GM12891 (cell line): ENCODE results near the gene MYO5B.

Experiments used
- DNase-seq: peaks from one replicate; pipeline ENCODE4 v3.0.0; 2011; ENCODE audit warnings: low spot score; ENCODE audit not compliant: insufficient read length
- FAIRE-seq: peaks from 2 replicates; lab custom pipeline; 2011; peaks lifted over from hg19 to GRCh38; lab: Jason Lieb, UNC
- PAX5 ChIP-seq: IDR thresholded peaks from 2 replicates; pipeline ENCODE4 v1.6.1; 2011; ENCODE audit warnings: low read length, moderate library complexity, mild to moderate bottlenecking; ENCODE audit not compliant: insufficient read depth, severe bottlenecking
- POLR2A ChIP-seq: IDR thresholded peaks from 2 replicates; pipeline ENCODE4 v1.6.1; 2011; ENCODE audit warnings: low read depth, low read length, control low read depth
- POLR2AphosphoS5 ChIP-seq: IDR thresholded peaks from 2 replicates; pipeline ENCODE4 v1.6.1; 2011; ENCODE audit warnings: low read depth, low read length, control low read depth
- POU2F2 ChIP-seq: IDR thresholded peaks from 2 replicates; pipeline ENCODE4 v1.6.1; 2011; ENCODE audit warnings: low read depth, mild to moderate bottlenecking, control low read depth, low read length, moderate library complexity
- SPI1 ChIP-seq: IDR thresholded peaks from 2 replicates; pipeline ENCODE4 v1.6.1; 2011; ENCODE audit warnings: low read depth, low read length, control low read depth
- TAF1 ChIP-seq: IDR thresholded peaks from 2 replicates; pipeline ENCODE4 v1.6.1; 2011; ENCODE audit warnings: low read depth, low read length, control low read depth

MYO5B gene

DNA sequence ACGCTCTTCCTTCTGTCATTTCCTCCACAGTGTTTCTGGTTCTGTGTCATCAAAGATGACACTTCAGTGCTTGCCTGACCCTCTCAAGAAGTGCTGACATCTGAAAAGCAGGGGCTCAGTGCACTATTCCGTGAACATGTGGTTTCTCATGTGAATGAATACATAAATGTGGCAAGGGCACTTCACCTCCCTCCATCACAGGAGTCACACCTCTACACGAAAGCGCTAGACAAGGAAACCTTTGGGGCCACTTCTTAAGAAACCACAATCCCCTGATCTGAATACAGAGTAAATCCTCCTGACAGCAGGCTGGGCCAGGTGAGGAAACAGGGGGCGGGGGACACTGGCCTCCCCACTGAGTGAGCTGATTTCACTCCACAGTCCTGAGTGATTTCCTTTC is 235.8 kb downstream of the MYO5B start:
- FAIRE-seq (no peak), DNase-seq (no peak)
- TF ChIP-seq POU2F2 = no peak
- TF ChIP-seq POLR2AphosphoS5 = no peak
- no peak for TF ChIP-seq TAF1

- TF ChIP-seq POU2F2 = no peak
- TF ChIP-seq TAF1 = no peak
- no peak for TF ChIP-seq SPI1
- no peak for TF ChIP-seq POLR2AphosphoS5
- no peak for TF ChIP-seq PAX5
- no peak for TF ChIP-seq POLR2A
- FAIRE-seq = no peak
- no peak for DNase-seq
Observed at GRCh38 chr18:49955263-49955662, 239.7 kb downstream of the MYO5B start.

- no peak for TF ChIP-seq POLR2A
- TF ChIP-seq SPI1 = no peak
- TF ChIP-seq PAX5 = no peak
- TF ChIP-seq TAF1 = no peak
- no peak for TF ChIP-seq POU2F2
- no peak for TF ChIP-seq POLR2AphosphoS5
- no peak for FAIRE-seq
- DNase-seq = no peak
Observed at GRCh38 chr18:49953391-49953790, 241.6 kb downstream of the MYO5B start.

DNA sequence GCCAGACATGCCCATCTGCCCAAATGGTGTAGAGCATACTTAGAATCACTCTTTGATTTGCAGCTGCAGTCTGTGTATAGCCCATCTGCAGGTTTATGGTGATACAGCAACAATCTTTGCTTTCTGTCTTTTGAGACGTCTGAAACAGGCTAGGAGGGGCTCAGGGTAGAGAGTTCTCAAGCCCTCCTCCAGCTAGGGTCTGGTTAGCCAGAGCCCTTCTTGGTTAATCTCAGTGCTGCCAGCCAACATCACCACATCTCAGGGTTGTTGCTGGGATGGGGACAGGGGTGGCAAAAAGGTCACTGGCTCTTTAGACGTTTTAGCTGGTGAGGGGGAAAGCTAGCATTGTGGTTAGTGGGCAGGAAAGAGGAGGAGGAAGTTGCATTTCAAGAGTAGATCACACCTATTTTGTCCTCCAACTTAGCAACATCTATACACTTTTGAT is 245.0 kb downstream of the MYO5B start:
- DNase-seq (no peak), FAIRE-seq (no peak)
- TF ChIP-seq SPI1 (no peak), POU2F2 (no peak), PAX5 (no peak), TAF1 (no peak), POLR2AphosphoS5 (no peak), POLR2A (no peak)

GRCh38 chr18:49948975-49949374 is 246.0 kb downstream of the MYO5B start:
- DNase-seq (no peak), FAIRE-seq (no peak)
- TF ChIP-seq POLR2AphosphoS5 (no peak), PAX5 (no peak), SPI1 (no peak), TAF1 (no peak), POU2F2 (no peak), POLR2A (no peak)

GRCh38 chr18:49944663-49945062 is 250.3 kb downstream of the MYO5B start:
- DNase-seq = no peak
- TF ChIP-seq POLR2A (no peak), POU2F2 (no peak), TAF1 (no peak), PAX5 (no peak), POLR2AphosphoS5 (no peak), SPI1 (no peak)
- FAIRE-seq = no peak

- TF ChIP-seq SPI1 = no peak
- TF ChIP-seq POLR2AphosphoS5 = no peak
- TF ChIP-seq PAX5 = no peak
- no peak for TF ChIP-seq POLR2A
- no peak for TF ChIP-seq POU2F2
- TF ChIP-seq TAF1 = no peak
- FAIRE-seq (no peak), DNase-seq (no peak)
Observed at GRCh38 chr18:49936821-49937220, 258.1 kb downstream of the MYO5B start.

GRCh38 chr18:49935215-49935614 is 259.7 kb downstream of the MYO5B start:
- no peak for TF ChIP-seq POLR2AphosphoS5
- TF ChIP-seq POU2F2 = no peak
- TF ChIP-seq TAF1 = no peak
- no peak for TF ChIP-seq POLR2A
- no peak for TF ChIP-seq PAX5
- TF ChIP-seq SPI1 = no peak
- FAIRE-seq = no peak
- no peak for DNase-seq

DNA sequence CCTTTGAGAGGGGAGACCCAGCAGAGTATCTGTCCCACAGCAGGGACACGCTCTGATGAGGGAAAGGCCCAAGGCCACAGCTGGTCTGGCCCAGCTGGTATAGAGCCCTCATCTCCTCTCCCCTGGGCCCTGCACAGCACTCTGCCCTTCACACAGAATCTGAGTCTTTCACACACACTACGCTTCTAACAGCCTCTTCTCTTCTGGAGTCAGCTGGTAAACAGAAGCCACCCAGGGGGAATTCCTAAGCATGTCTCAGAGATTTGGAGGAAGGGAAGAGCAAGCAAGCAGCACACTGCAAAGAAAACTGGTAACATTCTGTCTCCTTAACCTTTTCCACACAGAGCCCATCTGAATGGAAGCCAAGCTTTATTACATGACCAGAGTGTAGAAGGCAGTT is 260.5 kb downstream of the MYO5B start:
- FAIRE-seq (no peak), DNase-seq (no peak)
- TF ChIP-seq POLR2AphosphoS5 = no peak
- TF ChIP-seq POU2F2 = no peak
- TF ChIP-seq POLR2A = no peak
- no peak for TF ChIP-seq TAF1
- no peak for TF ChIP-seq SPI1
- TF ChIP-seq PAX5 = no peak
